SK-N-SH (cell line): ENCODE results near the gene FAM161A. TPM values are rescaled to one million over a fixed set of nuclear protein-coding genes. Genes with fewer than 3 reads are reported as not detected.

Experiments used
- CTCF ChIA-PET: fragments of 300-600, 350-600 bp; formaldehyde crosslinking; extraction: SDS; loops from one replicate; lab custom pipeline; 2021; lab: Yijun Ruan, JAX
- POLR2A ChIA-PET: fragments of 350-600 bp; sonication (Branson Sonifier 250); formaldehyde crosslinking; extraction: SDS; loops from one replicate; lab custom pipeline; 2020; ENCODE audit warnings: antibody characterized with exemption, inconsistent platforms; lab: Yijun Ruan, JAX
- DNase-seq: peaks from one replicate; pipeline ENCODE4 v3.0.0; 2012
- H2AFZ ChIP-seq: fragments of 200-600 bp; sonication (generic); 2 replicates; pipeline ENCODE4 v1.8.1; 2016; ENCODE audit warnings: antibody characterized with exemption, mild to moderate bottlenecking, low read depth
- H3F3A ChIP-seq: fragments of 200-600 bp; sonication (generic); replicated peaks from 2 replicates; pipeline ENCODE3; 2016; ENCODE audit warnings: antibody characterized with exemption, mild to moderate bottlenecking; ENCODE audit not compliant: insufficient read depth
- H3K27ac ChIP-seq, 2 experiments: fragments of 200-500 bp in 1 of 2; fragments of 200-600 bp in 1 of 2; sonication (Bioruptor generic) in 1 of 2; sonication (generic), shearing (Covaris generic) in 1 of 2; 2 replicates each; pipeline versions ENCODE4 v1.5.1 to v1.6.1; 2014 to 2016; ENCODE audit warnings: low read depth in 2 of 2, inconsistent platforms in 1 of 2, low read length in 1 of 2, mild to moderate bottlenecking in 1 of 2, mixed read lengths in 1 of 2
- H3K27me3 ChIP-seq: fragments of 200-600 bp; sonication (generic), shearing (Covaris generic); 2 replicates; pipeline ENCODE4 v1.6.1; 2016; ENCODE audit warnings: mixed run types; ENCODE audit not compliant: insufficient read depth
- H3K36me3 ChIP-seq, 2 experiments: fragments of 200-500 bp in 1 of 2; fragments of 200-600 bp in 1 of 2; sonication (Bioruptor generic) in 1 of 2; sonication (generic) in 1 of 2; replicated peaks in 1 of 2; 2 replicates each; pipeline versions ENCODE3 to v1.5.1; 2014 to 2016; ENCODE audit warnings: low read length in 1 of 2, mild to moderate bottlenecking in 1 of 2; ENCODE audit not compliant: insufficient read depth in 2 of 2, control insufficient read depth in 1 of 2
- H3K4me1 ChIP-seq, 2 experiments: fragments of 200-500 bp in 1 of 2; fragments of 200-600 bp in 1 of 2; sonication (Bioruptor generic) in 1 of 2; sonication (generic), shearing (Covaris generic) in 1 of 2; 2 replicates each; pipeline versions ENCODE4 v1.5.1 to v1.6.1; 2014 to 2016; ENCODE audit warnings: low read depth in 1 of 2, low read length in 1 of 2, mixed run types in 1 of 2; ENCODE audit not compliant: insufficient read depth in 2 of 2, control insufficient read depth in 1 of 2
- H3K4me2 ChIP-seq: fragments of 200-600 bp; sonication (generic), shearing (Covaris generic); 2 replicates; pipeline ENCODE4 v1.6.1; 2017; ENCODE audit warnings: mixed run types
- H3K4me3 ChIP-seq, 2 experiments: fragments of 200-500 bp in 1 of 2; fragments of 200-600 bp in 1 of 2; sonication (Bioruptor generic) in 1 of 2; sonication (generic), shearing (Covaris generic) in 1 of 2; 2 replicates each; pipeline versions ENCODE4 v1.5.1 to v1.8.1; 2014 to 2016; ENCODE audit warnings: low read depth in 2 of 2, inconsistent platforms in 1 of 2, low read length in 1 of 2, mild to moderate bottlenecking in 1 of 2, mixed read lengths in 1 of 2, moderate library complexity in 1 of 2
- H3K79me2 ChIP-seq: fragments of 200-600 bp; sonication (generic); 2 replicates; pipeline ENCODE4 v1.8.1; 2017; ENCODE audit warnings: mild to moderate bottlenecking; ENCODE audit not compliant: insufficient read depth
- H3K9ac ChIP-seq: fragments of 200-600 bp; sonication (generic); 2 replicates; pipeline ENCODE4 v1.6.1; 2017; ENCODE audit warnings: mixed run types
- H3K9me2 ChIP-seq: fragments of 200-600 bp; sonication (generic); 2 replicates; pipeline ENCODE4 v1.6.1; 2017; ENCODE audit warnings: mixed run types
- H3K9me3 ChIP-seq: fragments of 200-600 bp; sonication (generic); 2 replicates; pipeline ENCODE4 v1.6.1; 2017; ENCODE audit warnings: mixed run types, mild to moderate bottlenecking, moderate library complexity
- H4K20me1 ChIP-seq: fragments of 200-600 bp; sonication (generic); 2 replicates; pipeline ENCODE4 v1.6.1; 2017; ENCODE audit warnings: mild to moderate bottlenecking, mixed run types; ENCODE audit not compliant: insufficient read depth
- CHD2 ChIP-seq: fragments of 150-350 bp; IDR thresholded peaks from 2 replicates; pipeline ENCODE4 v1.6.1; 2018; ENCODE audit warnings: low read length; ENCODE audit not compliant: partially characterized antibody
- EZH2phosphoT487 ChIP-seq: fragments of 200-600 bp; sonication (generic); IDR thresholded peaks from 2 replicates; pipeline ENCODE4 v1.6.1; 2017; ENCODE audit warnings: low read depth, mixed run types, mild to moderate bottlenecking, antibody characterized with exemption, moderate library complexity, borderline replicate concordance
- FOXM1 ChIP-seq: IDR thresholded peaks from 2 replicates; pipeline ENCODE4 v1.4.0; 2012; ENCODE audit warnings: low read depth, mild to moderate bottlenecking
- GABPA ChIP-seq: IDR thresholded peaks from 2 replicates; pipeline ENCODE4 v1.4.0; 2012; ENCODE audit warnings: low read depth, mild to moderate bottlenecking
- JUND ChIP-seq: IDR thresholded peaks from 2 replicates; pipeline ENCODE4 v1.4.0; 2012
- MEF2A ChIP-seq: IDR thresholded peaks from 2 replicates; pipeline ENCODE4 v1.4.0; 2012; ENCODE audit warnings: low read depth, borderline replicate concordance
- MXI1 ChIP-seq: IDR thresholded peaks from 2 replicates; pipeline ENCODE4 v1.6.1; 2012; ENCODE audit warnings: mild to moderate bottlenecking, low read depth, low read length, improper control_type of control experiment
- NFIC ChIP-seq: IDR thresholded peaks from 2 replicates; pipeline ENCODE4 v1.4.0; 2012; ENCODE audit warnings: borderline replicate concordance
- NRF1 ChIP-seq: IDR thresholded peaks from 2 replicates; pipeline ENCODE4 v1.6.1; 2012; ENCODE audit warnings: low read depth, mild to moderate bottlenecking, low read length
- POLR2AphosphoS5 ChIP-seq: IDR thresholded peaks from 2 replicates; pipeline ENCODE4 v1.6.1; 2012; ENCODE audit warnings: low read depth, low read length
- RAD21 ChIP-seq: IDR thresholded peaks from 2 replicates; pipeline ENCODE4 v1.6.1; 2012; ENCODE audit warnings: mild to moderate bottlenecking, low read length
- RCOR1 ChIP-seq: fragments of 150-350 bp; IDR thresholded peaks from 2 replicates; pipeline ENCODE4 v1.6.1; 2017; ENCODE audit warnings: antibody characterized with exemption, low read length
- RXRA ChIP-seq: IDR thresholded peaks from 2 replicates; pipeline ENCODE4 v1.4.0; 2012; ENCODE audit warnings: low read depth, mild to moderate bottlenecking, borderline replicate concordance
- TAF1 ChIP-seq: IDR thresholded peaks from 2 replicates; pipeline ENCODE4 v1.6.1; 2012; ENCODE audit warnings: low read depth, mild to moderate bottlenecking, low read length, moderate library complexity, borderline replicate concordance
- TCF12 ChIP-seq: IDR thresholded peaks from 2 replicates; pipeline ENCODE4 v1.4.0; 2012
- YY1 ChIP-seq: IDR thresholded peaks from 2 replicates; pipeline ENCODE4 v1.4.0; 2012; ENCODE audit warnings: low read depth, mild to moderate bottlenecking
- ZBTB33 ChIP-seq: IDR thresholded peaks from 2 replicates; pipeline ENCODE4 v1.4.0; 2012; ENCODE audit warnings: low read depth, borderline replicate concordance
- WGBS: methylation state at CpG from one replicate; pipeline ENCODE4 v1.1.6; 2017; ENCODE audit warnings: low lambda C conversion rate; 5-methylcytosine and 5-hydroxymethylcytosine counted together
- polyA plus RNA-seq, 3 experiments: library from polyadenylated mRNA; depleted of rRNA; stranded (reverse); fragments of >200 nt; gene quantifications; 2 replicates each; pipeline ENCODE4 v1.2.3, GENCODE V29; 2012
- TF ChIP-seq, protein P1 (sequence below): IDR thresholded peaks from 2 replicates; pipeline ENCODE4 v1.4.0; 2012; ENCODE audit warnings: low read depth
- TF ChIP-seq, protein P2 (sequence below): IDR thresholded peaks from 2 replicates; pipeline ENCODE4 v1.4.0; 2012; ENCODE audit warnings: low read depth, borderline replicate concordance

Gene FAM161A
- polyA plus RNA-seq, 1 of the 3 experiments (the other 2 are of a cell fraction), result 0.90 TPM

DNA sequence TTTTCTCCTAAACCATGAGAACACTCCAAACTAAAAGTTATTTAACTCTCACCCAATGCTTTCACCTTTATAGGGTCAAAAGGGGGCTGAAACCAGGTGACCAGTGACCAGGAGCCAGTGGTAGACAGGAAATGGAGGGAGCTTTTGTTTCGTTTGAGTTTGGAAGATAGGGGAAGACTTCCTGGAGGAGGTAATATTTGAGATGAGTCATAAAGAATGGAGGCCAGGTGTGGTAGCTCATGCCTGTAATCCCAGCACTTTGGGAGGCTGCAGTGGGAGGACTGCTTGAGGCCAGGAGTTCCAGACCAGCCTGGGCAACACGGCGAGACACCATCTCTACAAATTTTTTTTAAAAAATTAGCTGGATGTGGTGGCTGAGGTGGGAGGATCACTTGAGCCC lies 8.5 kb downstream of the FAM161A start:
- Histone ChIP-seq H3K9me3 (no peaks in the 10 kb centered on the region), H2AFZ (no peak overlapping the region), H3K36me3 (peaks cover 3 to 9% of the 10 kb centered on the region in 2 experiments), H3K27ac (no peak overlapping the region), H4K20me1 (no peaks in the 10 kb centered on the region), H3K4me3 (no peak overlapping the region), H3K79me2 (no peaks in the 10 kb centered on the region), H3K9me2 (no peaks in the 10 kb centered on the region), H3K9ac (no peak overlapping the region), H3K4me2 (no peak overlapping the region), H3K27me3 (no peaks in the 10 kb centered on the region), H3K4me1 (no peaks in the 10 kb centered on the region), H3F3A (no peaks in the 10 kb centered on the region)
- CTCF ChIA-PET, result interaction anchor here (1.7 kb wide), 1 partner anchor 9 kb away, joined by 3 read pairs; no protein-coding TSS in a partner anchor
- DNase-seq, result no peak
- TF ChIP-seq, protein P1, sequence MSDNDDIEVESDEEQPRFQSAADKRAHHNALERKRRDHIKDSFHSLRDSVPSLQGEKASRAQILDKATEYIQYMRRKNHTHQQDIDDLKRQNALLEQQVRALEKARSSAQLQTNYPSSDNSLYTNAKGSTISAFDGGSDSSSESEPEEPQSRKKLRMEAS, result no peak
- TF ChIP-seq FOXM1 (no peak), NFIC (no peak), ZBTB33 (no peak), MXI1 (no peak), TAF1 (no peak), YY1 (no peak), POLR2AphosphoS5 (no peak), MEF2A (no peak), EZH2phosphoT487 (no peak), JUND (no peak), RCOR1 (no peak), TCF12 (no peak), GABPA (no peak), NRF1 (no peak), RXRA (no peak), CHD2 (no peak)
- TF ChIP-seq, protein P2, sequence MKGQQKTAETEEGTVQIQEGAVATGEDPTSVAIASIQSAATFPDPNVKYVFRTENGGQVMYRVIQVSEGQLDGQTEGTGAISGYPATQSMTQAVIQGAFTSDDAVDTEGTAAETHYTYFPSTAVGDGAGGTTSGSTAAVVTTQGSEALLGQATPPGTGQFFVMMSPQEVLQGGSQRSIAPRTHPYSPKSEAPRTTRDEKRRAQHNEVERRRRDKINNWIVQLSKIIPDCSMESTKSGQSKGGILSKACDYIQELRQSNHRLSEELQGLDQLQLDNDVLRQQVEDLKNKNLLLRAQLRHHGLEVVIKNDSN, result no peak
- WGBS, result 84% methylated on average over 3 of the region's 3 CpGs
- POLR2A ChIA-PET, result interaction anchor here (1.2 kb wide), 1 partner anchor 9 kb away, joined by 3 read pairs; the partner anchor contains the start of gene FAM161A

DNA sequence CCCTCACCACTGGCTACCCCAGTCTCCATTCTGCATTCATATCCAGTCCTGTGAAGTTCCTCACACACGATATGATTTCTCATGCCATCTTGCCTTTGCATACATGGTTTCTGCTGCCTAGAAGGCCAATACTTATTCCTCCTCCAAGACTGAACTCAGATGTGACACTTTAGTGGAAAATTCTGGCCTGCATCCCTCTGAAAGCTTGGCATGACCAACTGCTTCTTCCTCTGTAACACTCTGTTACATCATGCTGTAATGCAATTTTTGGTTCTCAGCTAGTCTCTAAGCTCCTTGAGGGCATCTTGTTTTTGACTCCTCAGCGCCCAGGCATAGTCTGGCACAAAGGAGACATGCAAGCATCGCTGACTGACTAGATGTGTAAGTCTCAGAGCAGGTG lies 12.6 kb downstream of the FAM161A start:
- H3K4me3 ChIP-seq, result no peak overlapping the region
- no peak overlapping the region for H2AFZ ChIP-seq
- TF ChIP-seq RAD21, result no peak
- TF ChIP-seq, all 33 proteins: peak for 0
- Histone ChIP-seq H3K4me1 (no peaks in the 10 kb centered on the region), H3F3A (no peaks in the 10 kb centered on the region), H3K9me3 (no peaks in the 10 kb centered on the region), H4K20me1 (no peaks in the 10 kb centered on the region), H3K4me2 (no peak overlapping the region), H3K9me2 (no peaks in the 10 kb centered on the region), H3K9ac (no peak overlapping the region), H3K27me3 (no peaks in the 10 kb centered on the region), H3K27ac (no peak overlapping the region), H3K36me3 (peaks cover 5 to 9% of the 10 kb centered on the region in 2 experiments), H3K79me2 (no peaks in the 10 kb centered on the region)
- POLR2A ChIA-PET, result no interaction called here
- CTCF ChIA-PET, result interaction anchor here (1.1 to 1.6 kb wide), 2 partner anchors 14 to 48 kb away, joined by 3 to 4 read pairs; no protein-coding TSS in a partner anchor
- WGBS, result 74% methylated on average over 3 of the region's 3 CpGs
- no peak for DNase-seq
